ENCODE results near the gene SPRYD4. TPM values are rescaled to one million over a fixed set of nuclear protein-coding genes. Genes with fewer than 3 reads are reported as not detected.

SPRYD4 gene
- total RNA-seq, 4 donors from 2014 or later = 1.7 to 5.1 (median 3.7) TPM

- DNase-seq = no peak
- H3K27ac ChIP-seq = peak overlapping the region; percentile 35 to 84 (median 77)
- H3K4me1 ChIP-seq = peaks cover 0 to 4% (median 2%) of the 10 kb centered on the region in 4 donors
- H3K27me3 ChIP-seq = no peaks in the 10 kb centered on the region
- TF ChIP-seq, protein P1, sequence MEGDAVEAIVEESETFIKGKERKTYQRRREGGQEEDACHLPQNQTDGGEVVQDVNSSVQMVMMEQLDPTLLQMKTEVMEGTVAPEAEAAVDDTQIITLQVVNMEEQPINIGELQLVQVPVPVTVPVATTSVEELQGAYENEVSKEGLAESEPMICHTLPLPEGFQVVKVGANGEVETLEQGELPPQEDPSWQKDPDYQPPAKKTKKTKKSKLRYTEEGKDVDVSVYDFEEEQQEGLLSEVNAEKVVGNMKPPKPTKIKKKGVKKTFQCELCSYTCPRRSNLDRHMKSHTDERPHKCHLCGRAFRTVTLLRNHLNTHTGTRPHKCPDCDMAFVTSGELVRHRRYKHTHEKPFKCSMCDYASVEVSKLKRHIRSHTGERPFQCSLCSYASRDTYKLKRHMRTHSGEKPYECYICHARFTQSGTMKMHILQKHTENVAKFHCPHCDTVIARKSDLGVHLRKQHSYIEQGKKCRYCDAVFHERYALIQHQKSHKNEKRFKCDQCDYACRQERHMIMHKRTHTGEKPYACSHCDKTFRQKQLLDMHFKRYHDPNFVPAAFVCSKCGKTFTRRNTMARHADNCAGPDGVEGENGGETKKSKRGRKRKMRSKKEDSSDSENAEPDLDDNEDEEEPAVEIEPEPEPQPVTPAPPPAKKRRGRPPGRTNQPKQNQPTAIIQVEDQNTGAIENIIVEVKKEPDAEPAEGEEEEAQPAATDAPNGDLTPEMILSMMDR (IDR thresholded peaks at IDR 0.05) = no peak
- TF ChIP-seq POLR2A (IDR thresholded peaks at IDR 0.05) = no peak
- H3K9me3 ChIP-seq = no peaks in the 10 kb centered on the region
- H3K36me3 ChIP-seq = no peaks in the 10 kb centered on the region
- H3K4me3 ChIP-seq = peak overlapping the region in 3 of 4 donors; percentile 42 to 59 (median 59)
Measured at GRCh38 chr12:56521209-56521589, 52.8 kb downstream of the SPRYD4 start.

DNA sequence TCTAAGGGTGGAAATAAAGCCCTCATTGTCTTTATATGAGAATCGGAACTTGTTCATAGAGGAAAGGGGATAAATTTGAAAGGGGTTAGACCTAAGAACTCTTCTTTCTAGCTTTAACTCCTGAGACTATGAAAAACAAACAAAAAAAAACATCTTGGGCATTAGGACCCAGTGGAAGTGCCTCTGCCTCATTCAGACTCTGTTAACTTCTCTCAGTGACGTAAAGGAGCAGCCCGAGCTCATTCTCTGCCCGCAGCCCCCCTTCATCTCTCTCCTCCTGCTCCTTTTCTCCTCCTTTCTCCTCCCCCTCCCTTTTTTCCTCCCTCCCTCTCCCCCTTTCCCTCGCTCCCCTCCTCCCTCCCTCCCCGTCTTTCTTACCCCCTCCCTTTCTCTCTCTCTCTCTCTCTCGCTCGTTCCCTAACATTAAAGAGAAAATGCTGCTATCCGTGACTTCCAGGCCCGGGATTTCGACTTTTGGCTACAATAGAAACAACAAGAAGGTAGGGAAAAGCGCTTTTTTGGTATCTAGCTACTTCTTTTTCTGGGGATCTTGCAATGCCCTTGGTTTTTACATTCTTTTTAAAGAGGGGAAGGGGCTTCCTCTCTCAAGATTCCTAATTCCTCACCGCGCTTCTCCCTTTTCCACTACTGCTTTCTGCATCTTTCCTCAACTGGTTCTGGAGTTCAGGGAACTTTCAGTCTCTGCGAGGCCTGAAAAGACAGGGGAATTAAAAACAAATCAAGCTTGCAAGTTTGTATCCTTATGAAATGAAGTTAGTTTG lies 53.4 kb downstream of the SPRYD4 start, which contains the start of gene RBMS2:
RBMS2 (plus strand) TSS at position 231 of the 782 bp plus-strand sequence; CDS start at position 435, 204 bp downstream.
- Histone ChIP-seq H3K36me3 (no peaks in the 10 kb centered on the region), H3K4me1 (peaks cover 0 to 8% (median 2%) of the 10 kb centered on the region in 4 donors), H3K27ac (peak within 1 kb of the TSS; percentile 35 to 84 (median 77)), H3K9me3 (no peaks in the 10 kb centered on the region), H3K27me3 (no peaks in the 10 kb centered on the region), H3K4me3 (peak within 1 kb of the TSS; percentile 36 to 59 (median 50))
- DNase-seq = peak; percentile 53 to 81 (median 61)
- TF ChIP-seq, protein P1 (IDR thresholded peaks at IDR 0.05) = no peak
- no peak for TF ChIP-seq POLR2A (IDR thresholded peaks at IDR 0.05)

GRCh38 chr12:56522411-56523193 lies 54.2 kb downstream of the SPRYD4 start:
- Histone ChIP-seq H3K27me3 (no peaks in the 10 kb centered on the region), H3K36me3 (no peaks in the 10 kb centered on the region), H3K4me1 (peaks cover 0 to 17% (median 2%) of the 10 kb centered on the region in 4 donors), H3K9me3 (no peaks in the 10 kb centered on the region), H3K27ac (peak overlapping the region; percentile 35 to 84 (median 76)), H3K4me3 (peak overlapping the region; percentile 36 to 59 (median 50))
- no peak for TF ChIP-seq POLR2A (IDR thresholded peaks at IDR 0.05)
- TF ChIP-seq, protein P1 (IDR thresholded peaks at IDR 0.05) = no peak
- no peak for DNase-seq

DNA sequence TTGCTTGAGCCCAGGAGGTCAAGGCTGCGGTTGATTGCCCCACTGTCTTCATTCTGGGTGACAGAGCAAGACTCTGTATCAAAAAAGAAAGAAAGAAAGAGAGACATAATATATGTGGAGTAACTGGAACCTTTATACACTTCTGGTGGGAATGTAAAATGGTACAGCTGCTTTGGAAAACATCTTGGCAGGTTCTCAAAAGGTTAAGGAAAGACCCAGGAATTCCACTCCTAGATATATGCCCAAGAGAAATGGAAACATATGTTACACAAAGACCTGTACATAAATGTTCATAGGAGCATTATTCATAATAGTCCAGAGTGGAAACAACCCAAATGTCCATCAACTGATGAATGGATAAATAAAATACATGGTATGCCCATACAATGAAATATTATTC lies 60.5 kb downstream of the SPRYD4 start:
- Histone ChIP-seq H3K27ac (no peak overlapping the region), H3K4me3 (no peak overlapping the region), H3K27me3 (no peaks in the 10 kb centered on the region), H3K36me3 (no peaks in the 10 kb centered on the region), H3K4me1 (peaks cover 0 to 22% (median 0%) of the 10 kb centered on the region in 4 donors), H3K9me3 (no peaks in the 10 kb centered on the region)
- TF ChIP-seq, protein P1 (IDR thresholded peaks at IDR 0.05) = no peak
- TF ChIP-seq POLR2A (IDR thresholded peaks at IDR 0.05) = no peak
- DNase-seq = no peak

Other genes with a start within 250 kb of the SPRYD4 start
- 10 to 100 TPM; 23.8 to 52.0 (median 37.6) TPM for gene RNF41, start 246.7 kb upstream of the SPRYD4 start, total RNA-seq
- 10 to 100 TPM; 15.3 to 25.3 (median 23.5) TPM for gene NABP2, start 244.2 kb upstream of the SPRYD4 start, total RNA-seq
- 100 to 1,000 TPM in 3 of 4 donors, 10 to 100 TPM in 1; 96.6 to 950 (median 626) TPM for gene SLC39A5, start 238.5 kb upstream of the SPRYD4 start, total RNA-seq
- 10 to 100 TPM; 30.5 to 48.7 (median 36.6) TPM for gene ANKRD52, start 210.2 kb upstream of the SPRYD4 start, total RNA-seq
- gene COQ10A, start 201.6 kb upstream of the SPRYD4 start, total RNA-seq = 10 to 100 TPM in 2 of 4 donors, 1 to 10 TPM in 2; 9.1 to 14.8 (median 11.8) TPM
- 100 to 1,000 TPM; 184 to 228 (median 203) TPM for gene CS, start 168.2 kb upstream of the SPRYD4 start, total RNA-seq
- gene CNPY2, start 152.6 kb upstream of the SPRYD4 start, total RNA-seq = 100 to 1,000 TPM in 2 of 4 donors, 10 to 100 TPM in 2; 72.5 to 131 (median 91.0) TPM
- 100 to 1,000 TPM in 2 of 4 donors, 10 to 100 TPM in 2; 82.5 to 114 (median 95.4) TPM for gene PAN2, start 134.6 kb upstream of the SPRYD4 start, total RNA-seq
- gene IL23A, start 129.7 kb upstream of the SPRYD4 start, total RNA-seq = 1 to 10 TPM in 2 of 4 donors, not detected in 2; 3.1 to 5.8 TPM
- gene STAT2, start 108.5 kb upstream of the SPRYD4 start, total RNA-seq = 100 to 1,000 TPM; 100 to 355 (median 164) TPM
- not detected for gene APOF, start 105.7 kb upstream of the SPRYD4 start, total RNA-seq
- 10 to 100 TPM in 1 of 4 donors, 1 to 10 TPM in 3; 4.8 to 47.0 (median 6.0) TPM for gene TIMELESS, start 19.2 kb upstream of the SPRYD4 start, total RNA-seq
- not detected for gene MIP, start 13.9 kb upstream of the SPRYD4 start, total RNA-seq
- 1 to 10 TPM; 1.5 to 6.6 (median 2.6) TPM for gene GLS2, start 19.6 kb downstream of the SPRYD4 start, total RNA-seq
- 10 to 100 TPM; 10.7 to 22.3 (median 12.5) TPM for gene RBMS2, start 53.2 kb downstream of the SPRYD4 start, total RNA-seq
- gene BAZ2A, start 161.7 kb downstream of the SPRYD4 start, total RNA-seq = 100 to 1,000 TPM in 3 of 4 donors, 10 to 100 TPM in 1; 98.2 to 259 (median 141) TPM
- gene ATP5F1B, start 177.4 kb downstream of the SPRYD4 start, total RNA-seq = 100 to 1,000 TPM; 333 to 768 (median 688) TPM
- gene PTGES3, start 219.7 kb downstream of the SPRYD4 start, total RNA-seq = 10 to 100 TPM; 50.6 to 95.7 (median 67.3) TPM

Data from Peyer's patch (tissue), 4 donors.